K562 (cell line): ENCODE results near the gene KMT2A. TPM values are rescaled to one million over a fixed set of nuclear protein-coding genes. Genes with fewer than 3 reads are reported as not detected.

ENCODE experiments used
- ARID1B ChIP-seq: fragments of 450-650 bp; IDR thresholded peaks from 2 replicates; pipeline ENCODE4 v1.6.1; 2016; ENCODE audit warnings: antibody characterized with exemption, mild to moderate bottlenecking, inconsistent platforms
- BDP1 ChIP-seq: IDR thresholded peaks from 3 replicates; pipeline ENCODE4 v1.6.1; 2011; ENCODE audit not compliant: insufficient read length, insufficient read depth
- CAMTA2 ChIP-seq: fragments of 250-450 bp; sonication (Bioruptor Pico); conservative IDR thresholded peaks from 2 replicates; pipeline ENCODE4 v1.5.1; 2022
- ETV6 ChIP-seq, 3 experiments: fragments of 150-350 bp in 1 of 3; sonication (generic) in 1 of 3; formaldehyde crosslinking in 1 of 3; IDR thresholded peaks; 2 replicates each; pipeline versions ENCODE4 v1.6.1 to v1.8.0; 2014 to 2022; ENCODE audit warnings: borderline replicate concordance in 2 of 3, low read depth in 2 of 3, antibody characterized with exemption in 1 of 3, low read length in 1 of 3, mild to moderate bottlenecking in 1 of 3, missing genetic modification reagents in 1 of 3
- FOXM1 ChIP-seq, 2 experiments: fragments of 450-650 bp in 1 of 2; sonication (generic) in 1 of 2; formaldehyde crosslinking in 1 of 2; IDR thresholded peaks; 2 replicates each; pipeline versions ENCODE4 v1.6.1 to v1.9.0; 2017 to 2022; ENCODE audit warnings: low read depth in 2 of 2, mild to moderate bottlenecking in 2 of 2, missing genetic modification reagents in 1 of 2, moderate library complexity in 1 of 2
- HMGN3 ChIP-seq: IDR thresholded peaks from 2 replicates; pipeline ENCODE4 v1.6.1; 2011; ENCODE audit warnings: borderline replicate concordance, low read depth, mild to moderate bottlenecking, mixed read lengths, low read length; ENCODE audit not compliant: insufficient read length; ENCODE audit errors: extremely low read depth
- KAT7 ChIP-seq: sonication (generic); formaldehyde crosslinking; IDR thresholded peaks from 2 replicates; pipeline ENCODE4 v1.8.0; 2022; ENCODE audit warnings: missing genetic modification reagents, mild to moderate bottlenecking, borderline replicate concordance
- LCOR ChIP-seq: sonication (generic); formaldehyde crosslinking; IDR thresholded peaks from 2 replicates; pipeline ENCODE4 v1.8.0; 2022; ENCODE audit warnings: mild to moderate bottlenecking, missing genetic modification reagents
- MYNN ChIP-seq, 2 experiments: sonication (generic); formaldehyde crosslinking in 1 of 2; IDR thresholded peaks; 2 replicates each; pipeline versions ENCODE4 v1.5.0 to v1.6.1; 2016 to 2020; ENCODE audit warnings: antibody characterized with exemption in 1 of 2, missing genetic modification reagents in 1 of 2
- RAD21 ChIP-seq, 2 experiments: fragments of 250-450 bp in 1 of 2; fragments of 450-650 bp in 1 of 2; sonication (Bioruptor Pico) in 1 of 2; formaldehyde crosslinking in 1 of 2; IDR thresholded peaks in 1 of 2; conservative IDR thresholded peaks in 1 of 2; 2 replicates each; pipeline versions ENCODE4 v1.4.0 to v1.8.0; 2020 to 2022; ENCODE audit warnings: mild to moderate bottlenecking in 2 of 2, moderate library complexity in 1 of 2
- TAF1 ChIP-seq: IDR thresholded peaks from 2 replicates; pipeline ENCODE4 v1.6.1; 2011; ENCODE audit warnings: mild to moderate bottlenecking, low read length, moderate library complexity; ENCODE audit not compliant: insufficient read depth, control insufficient read depth, severe bottlenecking; ENCODE audit errors: extremely low read depth
- ZBED1 ChIP-seq: IDR thresholded peaks from 2 replicates; pipeline ENCODE4 v1.6.1; 2014
- ZBTB43 ChIP-seq: sonication (generic); formaldehyde crosslinking; IDR thresholded peaks from 2 replicates; pipeline ENCODE4 v1.8.0; 2023; ENCODE audit warnings: mild to moderate bottlenecking, missing genetic modification reagents
- ZNF146 ChIP-seq: IDR thresholded peaks from one replicate; pipeline ENCODE4 v1.6.1; 2018; ENCODE audit warnings: missing compliant biosample characterization; ENCODE audit not compliant: unreplicated experiment
- ZNF639 ChIP-seq, 2 experiments: fragments of 200-800 bp in 1 of 2; sonication (Bioruptor generic) in 1 of 2; sonication (generic) in 1 of 2; formaldehyde crosslinking in 1 of 2; IDR thresholded peaks in 1 of 2; conservative IDR thresholded peaks in 1 of 2; 2 replicates each; pipeline versions ENCODE4 v1.5.0 to v1.6.1; 2016 to 2020; ENCODE audit warnings: missing compliant biosample characterization in 1 of 2, missing genetic modification characterization in 1 of 2, missing genetic modification reagents in 1 of 2
- polyA plus RNA-seq, 8 experiments: library from polyadenylated mRNA; depleted of rRNA in 4 of 8; stranded (reverse) in 5 of 8; unstranded in 3 of 8; fragments of >200 nt; fragmentation: Nextera tagmentation in 2 of 8; fragmentation: Illumina TruSeq in 1 of 8; extraction: Ambion mirVana in 2 of 8; extraction: Trizol in 1 of 8; gene quantifications; 2 replicates each; pipeline versions ENCODE4 v1.2.1 to v1.2.3, GENCODE V29; 2011 to 2014; ENCODE audit warnings: inconsistent platforms in 1 of 8, missing spikeins in 1 of 8
- total RNA-seq, 7 experiments: library from RNA; depleted of rRNA in 6 of 7; stranded (reverse); fragments of >200 nt in 6 of 7; fragmentation: Illumina TruSeq in 2 of 7; extraction: Trizol in 2 of 7; gene quantifications; 2 replicates each; pipeline versions ENCODE4 v1.2.1 to v1.2.3, GENCODE V29; 2011 to 2021; ENCODE audit warnings: low replicate concordance in 1 of 7
- TF ChIP-seq, protein P1 (sequence below), 3 experiments: fragments of 200-800 bp in 1 of 3; fragments of 250-450 bp in 1 of 3; fragments of 450-650 bp in 1 of 3; sonication (Bioruptor Pico) in 1 of 3; sonication (Bioruptor generic) in 1 of 3; formaldehyde crosslinking in 1 of 3; IDR thresholded peaks; 2 replicates each; pipeline versions ENCODE4 v1.6.1 to v1.8.0; 2016 to 2022; ENCODE audit warnings: mild to moderate bottlenecking in 2 of 3, missing genetic modification characterization in 2 of 3, missing compliant biosample characterization in 1 of 3, moderate library complexity in 1 of 3
- TF ChIP-seq, protein P2 (sequence below): fragments of 450-650 bp; IDR thresholded peaks from 2 replicates; pipeline ENCODE4 v1.6.1; 2016; ENCODE audit warnings: mild to moderate bottlenecking

Gene KMT2A
- total and polyA plus RNA-seq, 9 of the 15 experiments (the other 6 are each of a cell fraction or from before 2014, with no cell fraction given): 9.6 to 59.9 (median 32.6) TPM

- TF ChIP-seq TAF1 (no peak), KAT7 (no peak), LCOR (CRISPR knock-in tag) (peak; percentile 95), RAD21 (CRISPR knock-in tag; conservative IDR thresholded peaks at IDR 0.05 in 1 of 2, IDR thresholded peaks at IDR 0.05 in 1 of 2) (peak; percentile 11 to 27; a peak in 3 of 4 replicates), FOXM1 (IDR thresholded peaks at IDR 0.05; ENCODE audit: low read depth) (peak; percentile 47; the same call in 1 of the 2 replicates), FOXM1 (CRISPR knock-in tag; IDR thresholded peaks at IDR 0.05; ENCODE audit: low read depth) (no peak), MYNN (IDR thresholded peaks at IDR 0.05) (peak; percentile 94), MYNN (CRISPR knock-in tag; IDR thresholded peaks at IDR 0.05) (no peak), ARID1B (peak; percentile 95), ZNF639 (CRISPR knock-in tag; conservative IDR thresholded peaks at IDR 0.05 in 1 of 2, IDR thresholded peaks at IDR 0.05 in 1 of 2) (peak in 1 of 2 experiments; percentile 52; a peak in 1 of 4 replicates), CAMTA2 (CRISPR knock-in tag) (no peak), HMGN3 (peak; percentile 60), ETV6 (IDR thresholded peaks at IDR 0.05; ENCODE audit: borderline replicate concordance in 1 of 2, low read depth in 2 of 2, low read length in 1 of 2) (peak in 1 of 2 experiments; percentile 74; a peak in 1 of 4 replicates), ETV6 (CRISPR knock-in tag; IDR thresholded peaks at IDR 0.05; ENCODE audit: borderline replicate concordance) (no peak), ZBED1 (0 out of 2 replicates have a peak, but pooled peaks have one; percentile 37), ZBTB43 (CRISPR knock-in tag) (no peak), BDP1 (no peak), ZNF146 (CRISPR knock-in tag) (no peak)
- TF ChIP-seq, protein P1, sequence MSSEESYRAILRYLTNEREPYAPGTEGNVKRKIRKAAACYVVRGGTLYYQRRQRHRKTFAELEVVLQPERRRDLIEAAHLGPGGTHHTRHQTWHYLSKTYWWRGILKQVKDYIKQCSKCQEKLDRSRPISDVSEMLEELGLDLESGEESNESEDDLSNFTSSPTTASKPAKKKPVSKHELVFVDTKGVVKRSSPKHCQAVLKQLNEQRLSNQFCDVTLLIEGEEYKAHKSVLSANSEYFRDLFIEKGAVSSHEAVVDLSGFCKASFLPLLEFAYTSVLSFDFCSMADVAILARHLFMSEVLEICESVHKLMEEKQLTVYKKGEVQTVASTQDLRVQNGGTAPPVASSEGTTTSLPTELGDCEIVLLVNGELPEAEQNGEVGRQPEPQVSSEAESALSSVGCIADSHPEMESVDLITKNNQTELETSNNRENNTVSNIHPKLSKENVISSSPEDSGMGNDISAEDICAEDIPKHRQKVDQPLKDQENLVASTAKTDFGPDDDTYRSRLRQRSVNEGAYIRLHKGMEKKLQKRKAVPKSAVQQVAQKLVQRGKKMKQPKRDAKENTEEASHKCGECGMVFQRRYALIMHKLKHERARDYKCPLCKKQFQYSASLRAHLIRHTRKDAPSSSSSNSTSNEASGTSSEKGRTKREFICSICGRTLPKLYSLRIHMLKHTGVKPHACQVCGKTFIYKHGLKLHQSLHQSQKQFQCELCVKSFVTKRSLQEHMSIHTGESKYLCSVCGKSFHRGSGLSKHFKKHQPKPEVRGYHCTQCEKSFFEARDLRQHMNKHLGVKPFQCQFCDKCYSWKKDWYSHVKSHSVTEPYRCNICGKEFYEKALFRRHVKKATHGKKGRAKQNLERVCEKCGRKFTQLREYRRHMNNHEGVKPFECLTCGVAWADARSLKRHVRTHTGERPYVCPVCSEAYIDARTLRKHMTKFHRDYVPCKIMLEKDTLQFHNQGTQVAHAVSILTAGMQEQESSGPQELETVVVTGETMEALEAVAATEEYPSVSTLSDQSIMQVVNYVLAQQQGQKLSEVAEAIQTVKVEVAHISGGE (CRISPR knock-in tag; IDR thresholded peaks at IDR 0.05): peak in 1 of 3 experiments; percentile 67; a peak in 2 of 6 replicates
- TF ChIP-seq, protein P2, sequence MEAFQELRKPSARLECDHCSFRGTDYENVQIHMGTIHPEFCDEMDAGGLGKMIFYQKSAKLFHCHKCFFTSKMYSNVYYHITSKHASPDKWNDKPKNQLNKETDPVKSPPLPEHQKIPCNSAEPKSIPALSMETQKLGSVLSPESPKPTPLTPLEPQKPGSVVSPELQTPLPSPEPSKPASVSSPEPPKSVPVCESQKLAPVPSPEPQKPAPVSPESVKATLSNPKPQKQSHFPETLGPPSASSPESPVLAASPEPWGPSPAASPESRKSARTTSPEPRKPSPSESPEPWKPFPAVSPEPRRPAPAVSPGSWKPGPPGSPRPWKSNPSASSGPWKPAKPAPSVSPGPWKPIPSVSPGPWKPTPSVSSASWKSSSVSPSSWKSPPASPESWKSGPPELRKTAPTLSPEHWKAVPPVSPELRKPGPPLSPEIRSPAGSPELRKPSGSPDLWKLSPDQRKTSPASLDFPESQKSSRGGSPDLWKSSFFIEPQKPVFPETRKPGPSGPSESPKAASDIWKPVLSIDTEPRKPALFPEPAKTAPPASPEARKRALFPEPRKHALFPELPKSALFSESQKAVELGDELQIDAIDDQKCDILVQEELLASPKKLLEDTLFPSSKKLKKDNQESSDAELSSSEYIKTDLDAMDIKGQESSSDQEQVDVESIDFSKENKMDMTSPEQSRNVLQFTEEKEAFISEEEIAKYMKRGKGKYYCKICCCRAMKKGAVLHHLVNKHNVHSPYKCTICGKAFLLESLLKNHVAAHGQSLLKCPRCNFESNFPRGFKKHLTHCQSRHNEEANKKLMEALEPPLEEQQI: peak; percentile 82
These were observed 20.6 kb upstream of the KMT2A start (continued) for GRCh38 chr11:118415739-118416068.
